Activated T-cell treated with anti-CD3 and anti-CD28 coated beads, Interleukin-2, amount 50 U/mL, for 4 hours (primary cell): ENCODE measurements around the gene STK39. TPM values are rescaled to one million over a fixed set of nuclear protein-coding genes. Genes with fewer than 3 reads are reported as not detected.
"Not testable (repeated sequence)": the region's sequence is repeated elsewhere in the genome, so short reads cannot be mapped to it uniquely, and the experiment has no call there.

Experiments used
- ATAC-seq, 2 donors: fragments of 200-7000 bp; cut with Tn5 transposase; one replicate each; pipeline ENCODE4 v1.10.0; 2021
- DNase-seq: peaks from one replicate; pipeline ENCODE4 v3.0.0-alpha.2; 2020
- H3K27me3 Mint-ChIP-seq: one replicate; pipeline ENCODE4 v1.8.0; 2021; ENCODE audit warnings: low read depth, mixed read lengths
- H3K36me3 Mint-ChIP-seq: one replicate; pipeline ENCODE4 v1.8.0; 2022; ENCODE audit warnings: mixed read lengths; ENCODE audit not compliant: insufficient read depth
- H3K4me1 Mint-ChIP-seq: one replicate; pipeline ENCODE4 v1.8.0; 2021; ENCODE audit warnings: low read depth, mixed read lengths
- H3K4me3 Mint-ChIP-seq: one replicate; pipeline ENCODE4 v1.8.0; 2021; ENCODE audit warnings: mild to moderate bottlenecking, moderate library complexity, mixed read lengths
- H3K9me3 Mint-ChIP-seq: one replicate; pipeline ENCODE4 v1.8.0; 2021; ENCODE audit warnings: mixed read lengths
- total RNA-seq, 3 donors: library from RNA; stranded (reverse); gene quantifications; one replicate each; pipeline ENCODE4 v1.2.1, GENCODE V29; 2021

Gene STK39
- total RNA-seq, 3 donors from 2014 or later: 24.9 to 31.9 (median 31.5) TPM

- peaks cover 63% of the 10 kb centered on the region for H3K36me3 Mint-ChIP-seq
- ATAC-seq: no peak
- H3K27me3 Mint-ChIP-seq: no peaks in the 10 kb centered on the region
- no peaks in the 10 kb centered on the region for H3K4me1 Mint-ChIP-seq
- DNase-seq: no peak
- no peaks in the 10 kb centered on the region for H3K9me3 Mint-ChIP-seq
- no peak overlapping the region for H3K4me3 Mint-ChIP-seq
Measured at GRCh38 chr2:168127371-168127770, 120.0 kb downstream of the STK39 start.

DNA sequence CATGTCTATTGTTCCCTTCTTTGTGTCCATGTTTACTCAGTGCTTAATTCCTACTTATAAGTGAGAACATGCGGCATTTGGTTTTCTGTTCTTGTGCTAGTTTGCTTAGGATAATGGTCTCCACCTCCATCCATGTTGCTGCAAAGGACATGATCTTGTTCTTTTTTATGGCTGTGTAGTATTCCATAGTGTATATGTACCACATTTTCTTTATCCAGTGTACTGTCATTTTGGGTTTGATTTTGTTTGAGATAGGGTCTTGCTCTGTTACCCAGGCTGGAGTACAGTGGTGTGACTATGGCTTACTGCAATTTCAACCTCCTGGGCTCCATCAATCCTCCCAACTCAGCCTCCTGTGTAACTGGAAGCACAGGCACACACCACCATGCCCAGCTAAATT lies 125.2 kb downstream of the STK39 start:
- peaks cover 27% of the 10 kb centered on the region for H3K36me3 Mint-ChIP-seq
- ATAC-seq, DNase-seq, H3K4me1 Mint-ChIP-seq, H3K4me3 Mint-ChIP-seq, H3K27me3 Mint-ChIP-seq, H3K9me3 Mint-ChIP-seq: not testable (repeated sequence)

GRCh38 chr2:168120730-168121129 lies 126.7 kb downstream of the STK39 start:
- ATAC-seq (no peak), DNase-seq (no peak)
- Mint-ChIP-seq H3K36me3 (peaks cover 15% of the 10 kb centered on the region), H3K27me3 (no peaks in the 10 kb centered on the region), H3K4me3 (no peak overlapping the region), H3K9me3 (no peaks in the 10 kb centered on the region), H3K4me1 (no peaks in the 10 kb centered on the region)

GRCh38 chr2:168120310-168120709 lies 127.1 kb downstream of the STK39 start:
- no peak for ATAC-seq
- no peaks in the 10 kb centered on the region for H3K4me1 Mint-ChIP-seq

DNA sequence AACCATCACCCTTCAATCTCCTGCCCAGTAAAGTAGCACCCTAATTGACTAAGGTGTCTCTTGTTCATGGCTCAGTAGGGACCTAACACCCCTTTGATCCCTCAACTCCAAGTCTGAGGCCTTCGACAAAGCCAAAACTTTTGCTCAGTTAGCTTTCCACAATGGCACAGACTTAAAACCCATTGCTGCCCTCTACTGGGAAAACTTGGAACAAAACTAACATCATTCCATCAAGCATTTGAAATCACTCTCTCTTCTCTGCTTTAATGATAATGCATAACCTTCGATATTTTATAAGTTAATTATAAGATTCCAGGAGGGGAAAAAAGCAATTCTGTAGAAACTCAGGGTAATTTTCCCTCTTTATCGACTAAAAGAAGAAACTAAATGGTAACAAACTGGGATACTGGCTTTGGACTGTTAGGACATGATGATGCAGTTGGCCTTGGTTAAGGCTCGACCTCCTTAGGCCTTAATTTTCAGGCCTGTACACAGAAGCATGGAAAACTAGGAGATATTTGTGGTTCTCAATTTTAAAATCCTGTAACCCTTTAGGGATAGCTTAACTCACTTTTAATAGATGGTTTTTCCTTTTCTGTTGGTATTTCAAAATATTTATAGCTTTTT lies 127.8 kb downstream of the STK39 start:
- Mint-ChIP-seq H3K9me3 (no peaks in the 10 kb centered on the region), H3K4me3 (no peak overlapping the region), H3K36me3 (peaks cover 15% of the 10 kb centered on the region), H3K27me3 (no peaks in the 10 kb centered on the region), H3K4me1 (no peaks in the 10 kb centered on the region)
- no peak for ATAC-seq
- DNase-seq: no peak

More at GRCh38 chr2:168120310-168120709, 127.1 kb downstream of the STK39 start:
- H3K4me3 Mint-ChIP-seq: no peak overlapping the region
- H3K27me3 Mint-ChIP-seq: no peaks in the 10 kb centered on the region
- no peak for DNase-seq
- no peaks in the 10 kb centered on the region for H3K9me3 Mint-ChIP-seq
- peaks cover 15% of the 10 kb centered on the region for H3K36me3 Mint-ChIP-seq

DNA sequence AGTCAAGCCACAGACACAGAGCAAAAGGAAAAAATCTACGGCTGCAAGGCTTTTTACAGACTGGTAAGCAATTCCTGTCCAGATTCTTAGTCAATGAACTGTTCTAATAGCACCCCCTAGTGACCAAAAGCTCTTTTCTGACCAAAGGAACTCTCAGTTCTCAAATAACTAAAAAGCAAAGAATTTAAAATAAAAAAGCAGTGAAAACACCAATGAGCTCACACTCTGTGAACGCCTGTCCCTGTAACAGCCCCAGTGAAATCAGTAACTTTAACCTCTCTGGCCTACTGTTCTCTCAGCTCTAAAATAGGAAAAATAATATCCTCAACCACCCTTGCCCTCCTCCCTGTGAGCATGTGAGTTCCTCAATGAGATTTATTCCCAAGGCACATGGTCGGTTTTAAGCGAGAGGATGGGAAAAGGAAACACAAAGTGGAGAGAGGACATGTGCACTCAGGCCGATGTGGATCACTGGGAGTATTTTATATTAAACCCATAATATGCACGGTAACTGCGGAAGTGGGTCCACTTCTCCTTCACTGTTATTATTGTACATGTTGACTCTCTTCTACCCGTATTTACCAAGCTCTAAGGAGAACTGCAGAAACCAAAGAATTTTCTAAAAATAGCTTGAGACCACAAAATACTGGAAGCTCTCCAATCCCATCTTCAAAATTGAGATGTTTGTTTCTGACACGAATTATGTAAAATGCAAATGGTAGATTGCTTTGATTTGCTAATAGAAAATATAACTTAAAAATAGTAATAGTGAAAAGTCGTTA lies 128.5 kb downstream of the STK39 start:
- no peaks in the 10 kb centered on the region for H3K27me3 Mint-ChIP-seq
- no peak overlapping the region for H3K4me3 Mint-ChIP-seq
- H3K36me3 Mint-ChIP-seq: peaks cover 19% of the 10 kb centered on the region
- no peak for ATAC-seq
- H3K9me3 Mint-ChIP-seq: no peaks in the 10 kb centered on the region
- DNase-seq: no peak
- H3K4me1 Mint-ChIP-seq: no peaks in the 10 kb centered on the region

- no peak overlapping the region for H3K4me3 Mint-ChIP-seq
- H3K9me3 Mint-ChIP-seq: no peaks in the 10 kb centered on the region
- no peaks in the 10 kb centered on the region for H3K27me3 Mint-ChIP-seq
- ATAC-seq (no peak), DNase-seq (no peak)
- no peaks in the 10 kb centered on the region for H3K4me1 Mint-ChIP-seq
- peaks cover 28% of the 10 kb centered on the region for H3K36me3 Mint-ChIP-seq
Measured at GRCh38 chr2:168116448-168116847, 130.9 kb downstream of the STK39 start.

- ATAC-seq: no peak
Measured at GRCh38 chr2:168114619-168115018, 132.8 kb downstream of the STK39 start.

GRCh38 chr2:168114040-168114439 lies 133.4 kb downstream of the STK39 start:
- H3K36me3 Mint-ChIP-seq: peaks cover 37% of the 10 kb centered on the region
- no peaks in the 10 kb centered on the region for H3K4me1 Mint-ChIP-seq
- DNase-seq: no peak
- no peak for ATAC-seq
- H3K27me3 Mint-ChIP-seq: no peaks in the 10 kb centered on the region
- H3K4me3 Mint-ChIP-seq: no peak overlapping the region
- no peaks in the 10 kb centered on the region for H3K9me3 Mint-ChIP-seq

More at GRCh38 chr2:168114619-168115018, 132.8 kb downstream of the STK39 start:
- no peaks in the 10 kb centered on the region for H3K9me3 Mint-ChIP-seq
- no peak overlapping the region for H3K4me3 Mint-ChIP-seq
- H3K36me3 Mint-ChIP-seq: peaks cover 33% of the 10 kb centered on the region
- H3K4me1 Mint-ChIP-seq: no peaks in the 10 kb centered on the region
- no peak for DNase-seq
- no peaks in the 10 kb centered on the region for H3K27me3 Mint-ChIP-seq

GRCh38 chr2:168107322-168107721 lies 140.1 kb downstream of the STK39 start:
- Mint-ChIP-seq H3K36me3 (peaks cover 36% of the 10 kb centered on the region), H3K9me3 (no peaks in the 10 kb centered on the region), H3K4me3 (no peak overlapping the region), H3K4me1 (no peaks in the 10 kb centered on the region), H3K27me3 (no peaks in the 10 kb centered on the region)
- no peak for ATAC-seq
- no peak for DNase-seq

GRCh38 chr2:168105127-168105683 lies 142.2 kb downstream of the STK39 start:
- no peak for ATAC-seq
- no peak for DNase-seq
- Mint-ChIP-seq H3K36me3 (peaks cover 39% of the 10 kb centered on the region), H3K27me3 (no peaks in the 10 kb centered on the region), H3K9me3 (no peaks in the 10 kb centered on the region), H3K4me1 (no peaks in the 10 kb centered on the region), H3K4me3 (no peak overlapping the region)

DNA sequence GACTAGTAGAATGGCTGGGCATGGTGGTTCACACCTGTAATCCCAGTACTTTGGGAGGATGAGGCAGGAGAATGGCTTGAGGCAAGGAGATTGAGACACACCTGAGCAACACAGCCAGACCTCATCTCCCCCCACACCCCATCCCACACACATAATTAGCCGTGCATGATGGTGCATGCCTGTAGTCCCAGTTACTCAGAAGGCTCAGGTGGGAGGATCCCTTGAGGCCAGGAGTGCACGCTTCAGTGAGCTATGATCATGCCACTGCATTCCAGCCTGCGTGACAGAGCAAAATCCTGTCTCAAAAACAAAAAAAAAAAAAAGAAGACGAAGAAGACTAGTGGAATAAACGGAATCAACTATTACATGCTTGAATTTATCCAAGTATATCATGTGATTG lies 150.0 kb downstream of the STK39 start:
- no peak for DNase-seq
- no peak for ATAC-seq
- Mint-ChIP-seq H3K9me3 (no peaks in the 10 kb centered on the region), H3K4me1 (no peaks in the 10 kb centered on the region), H3K4me3 (no peak overlapping the region), H3K27me3 (no peaks in the 10 kb centered on the region), H3K36me3 (peaks cover 21% of the 10 kb centered on the region)

GRCh38 chr2:168096158-168096557 lies 151.2 kb downstream of the STK39 start:
- no peaks in the 10 kb centered on the region for H3K27me3 Mint-ChIP-seq
- no peaks in the 10 kb centered on the region for H3K9me3 Mint-ChIP-seq
- ATAC-seq: no peak
- H3K4me3 Mint-ChIP-seq: no peak overlapping the region
- no peak for DNase-seq
- H3K4me1 Mint-ChIP-seq: peaks cover 2% of the 10 kb centered on the region
- H3K36me3 Mint-ChIP-seq: peaks cover 18% of the 10 kb centered on the region

- DNase-seq: no peak
- no peaks in the 10 kb centered on the region for H3K9me3 Mint-ChIP-seq
- peaks cover 3% of the 10 kb centered on the region for H3K36me3 Mint-ChIP-seq
- H3K27me3 Mint-ChIP-seq: no peaks in the 10 kb centered on the region
- peaks cover 26% of the 10 kb centered on the region for H3K4me1 Mint-ChIP-seq
- H3K4me3 Mint-ChIP-seq: no peak overlapping the region
- ATAC-seq: no peak
Measured at GRCh38 chr2:168091986-168092385, 155.4 kb downstream of the STK39 start.
